H1 (cell line): ENCODE data around the gene CLN5. TPM values are rescaled to one million over a fixed set of nuclear protein-coding genes. Genes with fewer than 3 reads are reported as not detected.

ENCODE experiments used
- CTCF ChIA-PET: fragments of 300-600 bp; sonication (Branson Sonifier 250); formaldehyde crosslinking; loops from one replicate; lab custom pipeline; 2021; ENCODE audit not compliant: partially characterized antibody; lab: Charles Lee
- POLR2A ChIA-PET: fragments of 300-600 bp; sonication (Branson Sonifier 250); formaldehyde crosslinking; loops from one replicate; lab custom pipeline; 2021; ENCODE audit warnings: inconsistent platforms; ENCODE audit not compliant: partially characterized antibody; lab: Charles Lee
- DNase-seq, 2 experiments: peaks; one replicate each; pipeline versions ENCODE4 v3.0.0 to v3.0.0-alpha.2; 2010 to 2022; ENCODE audit warnings: low spot score in 2 of 2, low read depth in 1 of 2, mixed read lengths in 1 of 2
- FAIRE-seq: peaks from 2 replicates; lab custom pipeline; 2011; peaks lifted over from hg19 to GRCh38; lab: Jason Lieb, UNC
- H2AFZ ChIP-seq: 2 replicates; pipeline ENCODE4 v1.8.1; 2012; ENCODE audit warnings: low read length, inconsistent platforms
- H2AK5ac ChIP-seq: 2 replicates; pipeline ENCODE4 v1.6.1; 2013; ENCODE audit warnings: low read depth, low read length
- H2BK120ac ChIP-seq: replicated peaks from 2 replicates; pipeline ENCODE3; 2013; ENCODE audit warnings: low read depth, low read length, inconsistent platforms
- H2BK12ac ChIP-seq: 2 replicates; pipeline ENCODE4 v1.6.1; 2013; ENCODE audit warnings: low read depth, low read length
- H2BK15ac ChIP-seq: 2 replicates; pipeline ENCODE4 v1.6.1; 2013; ENCODE audit warnings: low read length
- H2BK20ac ChIP-seq: 2 replicates; pipeline ENCODE4 v1.6.1; 2013; ENCODE audit warnings: low read length
- H2BK5ac ChIP-seq: 2 replicates; pipeline ENCODE4 v1.6.1; 2013; ENCODE audit warnings: low read depth, low read length
- H3K14ac ChIP-seq: 2 replicates; pipeline ENCODE4 v1.6.1; 2013; ENCODE audit warnings: inconsistent platforms; ENCODE audit not compliant: insufficient read length
- H3K18ac ChIP-seq: 2 replicates; pipeline ENCODE4 v1.6.1; 2013; ENCODE audit warnings: low read length; ENCODE audit errors: extremely low read depth
- H3K23ac ChIP-seq: 2 replicates; pipeline ENCODE4 v1.6.1; 2013; ENCODE audit warnings: inconsistent platforms; ENCODE audit not compliant: insufficient read length
- H3K23me2 ChIP-seq: 2 replicates; pipeline ENCODE4 v1.6.1; 2013; ENCODE audit warnings: low read depth, low read length
- H3K27ac ChIP-seq: 2 replicates; pipeline ENCODE4 v1.6.1; 2011; ENCODE audit warnings: low read depth, low read length, inconsistent platforms
- H3K27me3 ChIP-seq, 4 experiments: replicated peaks in 1 of 4; 1 replicate in 1 of 4; 2 replicates in 3 of 4; pipeline versions ENCODE4 v1.6.1 to v1.8.1; 2011 to 2013; ENCODE audit warnings: low read length in 3 of 4, mild to moderate bottlenecking in 3 of 4, inconsistent platforms in 2 of 4, mixed read lengths in 2 of 4, moderate library complexity in 1 of 4; ENCODE audit not compliant: control insufficient read depth in 3 of 4, insufficient read depth in 3 of 4; ENCODE audit errors: extremely low read depth in 1 of 4
- H3K36me3 ChIP-seq, 4 experiments: 2 replicates each; pipeline versions ENCODE4 v1.6.1 to v1.8.1; 2011 to 2013; ENCODE audit warnings: mild to moderate bottlenecking in 4 of 4, low read length in 3 of 4, moderate library complexity in 2 of 4, control low read depth in 1 of 4, inconsistent platforms in 1 of 4; ENCODE audit not compliant: insufficient read depth in 4 of 4, control insufficient read depth in 2 of 4
- H3K4ac ChIP-seq: replicated peaks from 2 replicates; pipeline ENCODE3; 2013; ENCODE audit warnings: low read length, low read depth, mixed read lengths, inconsistent platforms; ENCODE audit not compliant: insufficient read length
- H3K4me1 ChIP-seq, 4 experiments: replicated peaks in 1 of 4; 1 replicate in 1 of 4; 2 replicates in 3 of 4; pipeline versions ENCODE4 v1.6.1 to v1.8.1; 2011 to 2013; ENCODE audit warnings: low read length in 3 of 4, inconsistent platforms in 2 of 4, mixed read lengths in 1 of 4; ENCODE audit not compliant: insufficient read depth in 4 of 4, control insufficient read depth in 3 of 4
- H3K4me2 ChIP-seq, 2 experiments: 2 replicates each; pipeline versions ENCODE4 v1.6.1 to v1.8.1; 2011 to 2013; ENCODE audit warnings: low read depth in 2 of 2, low read length in 2 of 2, control low read depth in 1 of 2, inconsistent platforms in 1 of 2, mild to moderate bottlenecking in 1 of 2; ENCODE audit not compliant: insufficient read depth in 1 of 2
- H3K4me3 ChIP-seq, 4 experiments: fragments of 200-600, 300-600 bp in 1 of 4; sonication (generic), shearing (Covaris generic), sonication (Bioruptor Twin) in 1 of 4; 2 replicates each; pipeline versions ENCODE4 v1.5.1 to v1.8.1; 2011 to 2016; ENCODE audit warnings: low read length in 4 of 4, low read depth in 3 of 4, control low read depth in 2 of 4, inconsistent platforms in 2 of 4, mild to moderate bottlenecking in 2 of 4, mixed read lengths in 1 of 4, moderate library complexity in 1 of 4; ENCODE audit not compliant: insufficient read depth in 2 of 4; ENCODE audit errors: extremely low read depth in 1 of 4
- H3K56ac ChIP-seq: replicated peaks from 2 replicates; pipeline ENCODE3; 2013; ENCODE audit warnings: low read depth, mild to moderate bottlenecking, mixed read lengths, low read length, inconsistent platforms; ENCODE audit not compliant: insufficient read length
- H3K79me1 ChIP-seq: 2 replicates; pipeline ENCODE4 v1.6.1; 2013; ENCODE audit warnings: low read depth, low read length, control low read depth
- H3K79me2 ChIP-seq, 2 experiments: 2 replicates each; pipeline versions ENCODE4 v1.6.1 to v1.8.1; 2012 to 2013; ENCODE audit warnings: low read length in 2 of 2, mild to moderate bottlenecking in 2 of 2, inconsistent platforms in 1 of 2; ENCODE audit not compliant: insufficient read depth in 2 of 2, control insufficient read depth in 1 of 2
- H3K9ac ChIP-seq, 4 experiments: replicated peaks in 1 of 4; 1 replicate in 1 of 4; 2 replicates in 3 of 4; pipeline versions ENCODE4 v1.6.1 to v1.8.1; 2011 to 2013; ENCODE audit warnings: low read depth in 3 of 4, low read length in 3 of 4, control low read depth in 2 of 4, mild to moderate bottlenecking in 2 of 4, moderate library complexity in 2 of 4, inconsistent platforms in 1 of 4; ENCODE audit errors: extremely low read depth in 1 of 4
- H3K9me3 ChIP-seq, 2 experiments: 2 replicates each; pipeline versions ENCODE4 v1.6.1 to v1.8.1; 2012 to 2013; ENCODE audit warnings: mild to moderate bottlenecking in 2 of 2, moderate library complexity in 2 of 2, control low read depth in 1 of 2, inconsistent platforms in 1 of 2, low read depth in 1 of 2, low read length in 1 of 2, mixed read lengths in 1 of 2; ENCODE audit not compliant: insufficient read depth in 2 of 2
- H4K20me1 ChIP-seq, 2 experiments: replicated peaks in 1 of 2; 2 replicates each; pipeline versions ENCODE3 to v1.8.1; 2011 to 2013; ENCODE audit warnings: inconsistent platforms in 2 of 2, low read length in 2 of 2, mild to moderate bottlenecking in 1 of 2; ENCODE audit not compliant: insufficient read depth in 2 of 2, control insufficient read depth in 1 of 2
- H4K5ac ChIP-seq: 2 replicates; pipeline ENCODE4 v1.6.1; 2013; ENCODE audit warnings: low read length, low read depth, mixed read lengths, inconsistent platforms; ENCODE audit not compliant: insufficient read length
- H4K8ac ChIP-seq: 2 replicates; pipeline ENCODE4 v1.8.0; 2013; ENCODE audit warnings: mild to moderate bottlenecking, moderate library complexity, low read length, inconsistent platforms; ENCODE audit not compliant: insufficient read depth; ENCODE audit errors: extremely low read depth
- H4K91ac ChIP-seq: replicated peaks from 2 replicates; pipeline ENCODE3; 2013; ENCODE audit warnings: low read length, mixed read lengths, inconsistent platforms; ENCODE audit not compliant: insufficient read length
- CBX5 ChIP-seq: fragments of 300-800, 300-1000 bp; sonication (generic); IDR thresholded peaks from 2 replicates; pipeline ENCODE4 v1.7.1; 2016; ENCODE audit warnings: antibody characterized with exemption, low read length, low read depth
- EP300 ChIP-seq, 2 experiments: IDR thresholded peaks; 1 replicate in 1 of 2; 2 replicates in 1 of 2; pipeline ENCODE4 v1.6.1; 2011 to 2012; ENCODE audit warnings: low read depth in 2 of 2, low read length in 2 of 2, mild to moderate bottlenecking in 2 of 2, borderline replicate concordance in 1 of 2, inconsistent platforms in 1 of 2, moderate library complexity in 1 of 2
- HDAC6 ChIP-seq: IDR thresholded peaks from one replicate; pipeline ENCODE4 v1.7.1; 2012; ENCODE audit warnings: low read depth, mild to moderate bottlenecking, inconsistent platforms, low read length, moderate library complexity
- POLR2AphosphoS5 ChIP-seq: IDR thresholded peaks from 2 replicates; pipeline ENCODE4 v1.6.1; 2011; ENCODE audit warnings: low read depth, low read length
- SIRT6 ChIP-seq: IDR thresholded peaks from one replicate; pipeline ENCODE4 v1.7.1; 2012; ENCODE audit warnings: low read length, inconsistent platforms
- SRF ChIP-seq: IDR thresholded peaks from 2 replicates; pipeline ENCODE4 v1.6.1; 2011; ENCODE audit warnings: mild to moderate bottlenecking, low read depth, low read length, moderate library complexity
- TAF7 ChIP-seq: optimal IDR thresholded peaks from 2 replicates; pipeline ENCODE3; 2011; ENCODE audit warnings: low read depth, mild to moderate bottlenecking, inconsistent platforms, low read length, moderate library complexity, borderline replicate concordance
- ZNF274 ChIP-seq: IDR thresholded peaks from 2 replicates; pipeline ENCODE4 v1.7.0; 2012; ENCODE audit warnings: low read length, borderline replicate concordance; ENCODE audit errors: extremely low read depth
- WGBS, 2 experiments: shearing (Covaris generic) in 1 of 2; methylation state at CpG; one replicate each; pipeline versions ENCODE4 v1.1.6 to v1.1.7; 2013 to 2015; ENCODE audit warnings: low lambda C conversion rate in 2 of 2, mixed read lengths in 2 of 2, inconsistent platforms in 1 of 2, low coverage in 1 of 2, missing lambda C conversion rate in 1 of 2; ENCODE audit not compliant: insufficient replicate concordance in 2 of 2, insufficient coverage in 1 of 2, insufficient read length in 1 of 2; ENCODE audit errors: extremely low coverage in 1 of 2, missing lambda C conversion rate in 1 of 2; 5-methylcytosine and 5-hydroxymethylcytosine counted together
- polyA plus RNA-seq, 7 experiments: library from polyadenylated mRNA; depleted of rRNA in 3 of 7; stranded (reverse) in 5 of 7; unstranded in 2 of 7; fragments of >200 nt in 5 of 7; fragments of 200-250 nt in 2 of 7; gene quantifications; 1 replicate in 5 of 7; 2 replicates in 1 of 7; 4 replicates in 1 of 7; pipeline versions ENCODE4 v1.2.1 to v1.2.3, GENCODE V29; 2011 to 2013; ENCODE audit warnings: missing spikeins in 2 of 7, mixed read lengths in 2 of 7
- total RNA-seq: library from RNA; stranded (reverse); fragmentation: NEBNext Ultra II Directional; extraction: Animal tissue kit (Norgen Biotek cat#: 25700); gene quantifications from 2 replicates; pipeline ENCODE4 v1.2.1, GENCODE V29; 2021
- TF ChIP-seq, protein P1 (sequence below): IDR thresholded peaks from 2 replicates; pipeline ENCODE4 v1.6.1; 2011; ENCODE audit warnings: low read depth, mild to moderate bottlenecking, low read length; ENCODE audit not compliant: insufficient read depth

Gene CLN5
- total and polyA plus RNA-seq, 2 of the 8 experiments (the other 6 are each of a cell fraction or from before 2014, with no cell fraction given) = 5.3 to 10.1 TPM

DNA sequence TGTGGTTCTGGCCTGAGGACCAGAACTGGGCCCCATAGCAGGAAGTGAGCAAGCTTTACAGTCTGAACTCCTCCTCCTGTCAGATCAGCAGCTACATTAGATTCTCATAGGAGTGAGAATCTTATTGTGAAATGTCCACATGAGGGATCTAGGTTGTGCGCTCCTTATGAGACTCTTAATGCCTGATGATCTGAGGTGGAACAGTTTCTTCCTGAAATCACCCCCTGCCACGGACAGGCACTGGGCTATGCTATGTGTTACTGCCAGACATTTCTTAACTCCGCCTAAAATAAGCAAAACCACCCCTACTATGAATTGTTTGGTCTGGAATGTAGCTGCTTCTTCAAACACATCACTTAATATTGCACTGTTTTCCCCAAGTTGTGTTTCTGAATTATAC lies 30.5 kb downstream of the CLN5 start:
- no peak overlapping the region for H3K14ac ChIP-seq
- H3K27ac ChIP-seq = no peak overlapping the region
- H2AFZ ChIP-seq = no peak overlapping the region
- no peak overlapping the region for H3K4ac ChIP-seq
- H3K79me2 ChIP-seq = peaks cover 0 to 74% of the 10 kb centered on the region in 2 experiments; a peak in 3 of 4 replicates
- H4K5ac ChIP-seq = no peak overlapping the region
- H2AK5ac ChIP-seq = no peak overlapping the region
- WGBS, 2 experiments = 91% methylated on average over 3 of the region's 3 CpGs; no CpG with 5 or more reads in 1 of the 2 experiments
- no peak overlapping the region for H2BK15ac ChIP-seq
- no peak for DNase-seq
- H3K79me1 ChIP-seq = 0 out of 2 replicates have a peak, but pooled peaks cover 3% of the 10 kb centered on the region
- TF ChIP-seq, protein P1, sequence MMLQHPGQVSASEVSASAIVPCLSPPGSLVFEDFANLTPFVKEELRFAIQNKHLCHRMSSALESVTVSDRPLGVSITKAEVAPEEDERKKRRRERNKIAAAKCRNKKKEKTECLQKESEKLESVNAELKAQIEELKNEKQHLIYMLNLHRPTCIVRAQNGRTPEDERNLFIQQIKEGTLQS = no peak
- no peak for TF ChIP-seq POLR2AphosphoS5
- no peak for TF ChIP-seq EP300 (IDR thresholded peaks at IDR 0.05; ENCODE audit: borderline replicate concordance in 1 of 2, low read depth in 2 of 2, low read length in 2 of 2)
- no peak for TF ChIP-seq SRF
- no peak for TF ChIP-seq TAF7
- no peak for TF ChIP-seq CBX5
- no peak for TF ChIP-seq HDAC6
- TF ChIP-seq ZNF274 = no peak
- TF ChIP-seq SIRT6 = no peak
- TF ChIP-seq, all 59 proteins: peak for 0
- Histone ChIP-seq H3K36me3 (peaks cover 0 to 19% (median 2%) of the 10 kb centered on the region in 4 experiments; a peak in 2 of 8 replicates), H3K56ac (no peak overlapping the region), H4K8ac (no peak overlapping the region), H2BK12ac (no peak overlapping the region), H3K4me2 (no peak overlapping the region), H3K27me3 (no peaks in the 10 kb centered on the region), H3K18ac (no peak overlapping the region), H2BK5ac (no peak overlapping the region), H3K9ac (no peak overlapping the region), H3K23me2 (peaks cover 5% of the 10 kb centered on the region), H4K91ac (no peak overlapping the region), H4K20me1 (peaks cover 0 to 10% of the 10 kb centered on the region in 2 experiments), H3K4me3 (no peak overlapping the region), H3K4me1 (peaks cover 0 to 3% (median 1%) of the 10 kb centered on the region in 4 experiments; a peak in 1 of 7 replicates), H3K9me3 (no peaks in the 10 kb centered on the region), H2BK20ac (no peak overlapping the region), H2BK120ac (no peak overlapping the region), H3K23ac (no peak overlapping the region)
- POLR2A ChIA-PET = interaction anchor here (1.0 kb wide), 1 partner anchor 29 kb away, joined by 3 read pairs; no protein-coding TSS in a partner anchor
- CTCF ChIA-PET = interaction anchor here (0.9 to 1.1 kb wide), 2 partner anchors 9 to 314 kb away, joined by 3 to 4 read pairs; no protein-coding TSS in a partner anchor
- FAIRE-seq = no peak
